CD4-positive, alpha-beta T cell treated with Interleukin-15 for 1 hour (primary cell): ENCODE measurements around the gene ADGRF3.
"Not testable (repeated sequence)": the region's sequence is repeated elsewhere in the genome, so short reads cannot be mapped to it uniquely, and the experiment has no call there.

Source experiments
- DNase-seq: peaks from one replicate; pipeline ENCODE4 v3.0.0-alpha.2; 2020

ADGRF3 gene

GRCh38 chr2:26351375-26352090, 4.9 kb upstream of the ADGRF3 start:
- no peak for DNase-seq

- no peak for DNase-seq
Measured at GRCh38 chr2:26349690-26350089, 3.1 kb upstream of the ADGRF3 start.

DNA sequence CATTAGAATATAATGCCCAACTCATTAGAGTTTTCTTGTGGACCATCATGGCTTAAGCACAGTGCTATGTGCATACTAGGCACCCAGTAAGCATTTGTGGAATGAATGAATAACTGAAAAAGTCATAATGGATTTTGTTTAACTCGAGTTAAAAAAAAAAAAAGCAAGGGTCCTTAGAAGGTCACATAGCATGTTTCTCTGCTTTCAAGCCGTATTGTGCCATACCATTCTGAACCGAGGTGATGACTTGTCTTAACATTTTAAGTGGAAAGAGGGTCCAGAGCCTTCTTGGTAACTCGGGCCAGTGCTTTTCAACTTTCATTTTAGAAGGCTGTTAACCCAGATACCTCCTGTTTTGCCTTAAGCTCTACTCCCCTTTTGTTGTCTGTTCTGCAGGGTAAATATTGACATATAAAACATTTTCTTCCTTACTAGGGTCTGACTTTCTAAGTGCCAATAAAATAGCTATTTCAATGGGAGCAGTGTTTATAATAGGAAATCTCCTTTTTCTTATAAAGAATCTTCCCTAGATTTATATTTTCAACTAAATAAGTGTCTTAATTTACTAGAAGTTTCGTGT, 787 bp upstream of the ADGRF3 start:
- no peak for DNase-seq

DNA sequence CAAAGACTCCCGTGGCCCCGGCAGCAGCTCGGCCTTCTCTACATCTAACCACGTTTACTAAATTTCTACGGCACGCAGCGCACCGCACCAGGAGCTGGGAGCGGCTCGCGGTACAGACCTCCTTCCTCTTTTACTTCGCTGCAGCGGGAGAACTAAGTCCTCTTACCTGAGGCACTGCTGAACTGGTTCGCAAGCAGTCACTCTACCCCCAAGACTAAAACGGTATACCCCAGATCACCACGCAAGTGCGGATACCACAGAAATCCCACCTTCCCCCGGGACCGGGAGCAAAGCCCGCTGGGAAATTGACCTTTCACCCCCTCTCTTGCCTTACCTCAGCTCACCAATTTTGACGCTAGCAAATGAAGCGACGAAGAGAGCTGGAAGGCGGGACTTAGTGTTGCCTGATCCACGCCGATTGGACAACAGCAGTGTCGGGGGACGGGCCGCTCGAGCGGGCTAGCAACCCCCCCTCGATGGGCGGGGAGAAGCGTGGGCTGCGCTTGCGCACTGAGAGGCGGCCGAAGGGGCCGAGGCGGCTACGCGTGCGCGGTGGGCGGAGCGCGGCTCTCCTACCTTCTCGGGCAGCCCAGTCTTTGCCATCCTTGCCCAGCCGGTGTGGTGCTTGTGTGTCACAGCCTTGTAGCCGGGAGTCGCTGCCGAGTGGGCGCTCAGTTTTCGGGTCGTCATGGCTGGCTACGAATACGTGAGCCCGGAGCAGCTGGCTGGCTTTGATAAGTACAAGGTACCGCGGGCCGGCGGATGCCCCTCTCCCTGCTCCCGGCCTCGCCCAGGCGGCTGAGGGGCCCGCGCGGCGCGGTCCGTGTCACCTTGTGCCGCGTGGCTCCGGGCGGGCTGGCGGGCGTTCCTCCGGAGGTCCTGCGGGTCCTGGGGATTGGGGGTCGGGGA, 790 bp downstream of the ADGRF3 start, which contains the start of gene SELENOI:
Gene SELENOI, plus strand, starts transcription at position 599 of the 909 bp plus-strand sequence. Its CDS starts 90 bp downstream, at position 689.
- peak; percentile 99 for DNase-seq

DNA sequence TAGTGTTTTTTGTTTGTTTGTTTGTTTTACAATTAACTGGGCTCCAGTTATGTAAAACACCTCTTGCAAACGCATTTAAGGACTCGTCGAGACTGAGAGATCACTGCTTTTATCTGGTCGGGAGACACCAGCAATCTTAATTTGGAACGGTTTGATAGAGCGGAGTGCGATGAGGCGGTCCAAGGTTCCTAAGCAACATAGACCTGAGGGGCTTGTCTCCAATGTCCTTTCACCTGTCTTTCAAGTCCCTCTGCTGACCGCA, 1.4 kb downstream of the ADGRF3 start:
- DNase-seq = no peak

- DNase-seq = no peak
Measured at GRCh38 chr2:26344581-26345282, 1.9 kb downstream of the ADGRF3 start.

- no peak for DNase-seq
Measured at GRCh38 chr2:26340831-26341230, 5.8 kb downstream of the ADGRF3 start.

DNA sequence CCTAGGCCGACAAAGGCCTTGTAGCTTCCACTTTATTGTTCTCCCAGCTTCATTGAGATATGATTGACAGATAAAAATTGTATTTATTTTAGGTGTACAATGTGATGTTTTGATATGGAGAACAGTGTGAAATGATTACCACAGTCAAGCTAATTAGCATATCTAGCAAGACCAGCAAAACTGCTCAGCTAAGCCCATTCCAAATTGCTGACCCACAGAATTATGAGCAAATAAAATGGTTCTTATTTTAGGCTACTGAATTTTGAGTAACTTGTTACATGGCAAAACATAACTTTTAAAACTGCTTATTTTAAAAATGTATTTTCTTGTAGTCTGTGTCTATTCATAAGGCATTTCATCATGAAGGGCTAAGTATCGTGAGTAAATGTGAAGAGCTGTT, 9.3 kb downstream of the ADGRF3 start:
- no peak for DNase-seq

DNA sequence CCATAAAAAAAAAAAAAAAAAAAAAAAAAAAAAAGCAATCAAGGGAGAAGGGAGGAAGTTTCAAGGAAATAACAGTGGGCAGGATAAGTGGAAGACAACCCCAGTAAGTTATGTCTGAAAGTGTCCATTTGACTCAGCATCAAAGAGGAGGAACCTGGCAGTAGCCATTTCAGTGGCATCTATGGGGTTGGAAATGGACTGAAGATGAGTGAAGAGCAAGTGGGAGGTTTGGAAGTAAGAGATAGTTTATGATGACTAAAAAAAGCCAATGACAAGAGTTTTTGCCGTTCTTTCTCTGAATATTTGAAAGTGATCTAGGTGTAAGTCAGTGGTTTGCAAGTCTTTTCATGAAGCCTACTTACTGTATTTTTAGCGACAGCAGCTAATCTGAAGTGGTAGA, 9.9 kb downstream of the ADGRF3 start:
- DNase-seq = no peak

DNA sequence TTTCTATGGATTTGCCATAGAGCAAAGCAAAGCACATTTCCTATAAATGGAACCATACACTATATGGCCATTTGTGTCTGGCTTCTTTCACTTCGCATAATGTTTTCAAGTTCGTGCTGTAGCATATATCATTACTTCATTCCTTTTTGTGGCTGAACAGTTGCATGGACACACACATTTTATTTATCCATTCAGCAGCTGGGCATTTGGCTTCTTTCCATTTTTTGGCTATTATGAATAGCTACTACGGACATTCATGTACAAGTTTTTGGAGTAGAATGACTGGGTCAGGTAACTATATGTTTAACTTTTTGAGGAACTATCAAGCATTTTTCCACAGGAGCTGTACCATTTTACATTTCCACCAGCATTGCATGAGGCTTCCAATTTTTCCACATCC, 11.4 kb downstream of the ADGRF3 start:
- no peak for DNase-seq

- DNase-seq = no peak
Measured at GRCh38 chr2:26333293-26333692, 13.3 kb downstream of the ADGRF3 start.

DNA sequence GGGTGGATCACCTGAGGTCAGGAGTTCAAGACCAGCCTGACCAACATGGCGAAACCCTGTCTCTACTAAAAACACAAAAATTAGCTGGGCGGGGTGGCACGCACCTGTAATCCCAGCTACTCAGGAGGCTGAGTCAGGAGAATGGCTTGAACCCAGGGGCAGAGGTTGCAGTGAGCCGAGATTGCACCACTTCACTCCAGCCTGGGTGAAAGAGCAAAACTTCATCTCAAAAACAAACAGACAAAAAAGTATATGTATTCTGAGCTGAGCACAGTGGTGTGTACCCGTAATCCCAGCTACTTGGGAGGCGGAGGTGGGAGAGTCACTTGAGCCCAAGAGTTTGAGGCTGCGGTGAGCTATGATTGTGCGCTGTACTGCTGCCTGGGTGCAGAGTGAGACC, 15.3 kb downstream of the ADGRF3 start:
- DNase-seq = not testable (repeated sequence)

- DNase-seq = no peak
Measured at GRCh38 chr2:26330604-26331003, 16.0 kb downstream of the ADGRF3 start.

DNA sequence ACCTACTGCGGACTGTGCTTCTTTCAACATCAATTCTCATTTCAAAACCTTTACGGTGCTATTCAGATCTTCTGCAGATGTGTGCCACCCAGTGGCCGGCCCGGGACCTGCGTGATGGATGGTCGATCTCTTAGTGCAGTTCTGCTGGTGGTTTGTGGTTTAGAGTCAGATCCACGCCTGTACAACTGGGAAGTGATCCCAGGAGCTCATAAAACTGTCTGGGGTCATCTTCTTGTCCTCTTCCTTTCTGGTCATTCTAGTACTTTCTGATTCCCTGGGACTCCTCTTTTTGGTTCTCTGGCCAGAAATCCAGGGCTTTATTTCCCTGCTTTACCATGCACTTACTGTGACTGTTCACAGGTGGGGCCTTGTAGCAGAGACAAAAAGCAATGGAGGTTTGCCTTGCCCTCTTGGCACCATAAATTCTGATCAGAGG, 16.5 kb downstream of the ADGRF3 start:
- peak; percentile 79 for DNase-seq

DNA sequence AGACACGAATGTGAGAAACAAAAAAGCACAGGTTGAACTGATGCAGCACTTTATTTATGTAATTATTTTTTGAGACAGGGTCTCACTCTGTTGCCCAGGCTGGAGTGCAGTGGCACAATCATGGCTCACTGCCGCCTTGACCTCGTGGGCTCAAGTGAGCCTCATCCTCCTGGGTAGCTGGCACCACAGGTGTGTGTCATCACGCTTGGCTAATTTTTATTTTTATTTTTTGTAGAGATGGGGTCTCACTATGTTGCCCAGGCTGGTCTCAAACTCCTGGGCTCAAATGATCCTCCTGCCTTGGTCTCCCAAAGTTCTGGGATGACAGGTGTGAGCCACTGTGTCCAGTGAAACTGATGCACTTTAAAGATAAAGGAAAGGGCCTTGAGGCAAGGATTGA, 17.5 kb downstream of the ADGRF3 start:
- DNase-seq = not testable (repeated sequence)

GRCh38 chr2:26327291-26328272, 19.0 kb downstream of the ADGRF3 start:
- no peak for DNase-seq

- DNase-seq = no peak
Measured at GRCh38 chr2:26326514-26326913, 20.1 kb downstream of the ADGRF3 start.

DNA sequence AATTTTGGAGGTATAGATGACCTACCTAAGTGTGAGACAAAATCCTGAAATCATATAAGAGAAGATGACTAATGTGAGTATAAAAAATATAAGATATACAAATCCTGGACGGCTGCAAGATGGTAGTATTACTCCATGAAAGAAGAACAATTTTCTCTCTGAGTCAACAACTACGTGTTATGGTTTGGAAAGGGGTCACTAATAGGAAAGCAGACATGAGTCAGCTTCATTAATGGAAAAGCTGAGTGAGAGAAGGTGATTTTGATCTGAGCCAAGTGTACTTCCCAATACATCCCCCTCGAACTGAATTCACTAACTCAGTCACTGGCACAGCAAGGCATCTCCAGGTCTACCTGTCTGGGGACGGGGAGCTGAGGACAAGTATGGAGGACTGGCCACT, 20.7 kb downstream of the ADGRF3 start:
- DNase-seq = no peak

GRCh38 chr2:26324903-26325302, 21.7 kb downstream of the ADGRF3 start:
- no peak for DNase-seq

- DNase-seq = not testable (repeated sequence)
Measured at GRCh38 chr2:26324479-26324878, 22.1 kb downstream of the ADGRF3 start.

GRCh38 chr2:26318950-26319349, 27.6 kb downstream of the ADGRF3 start:
- DNase-seq = no peak
